Ectodermal cell (in vitro differentiated cells): ENCODE data around the gene METRN.

Source experiments
- H3K27ac ChIP-seq: 2 replicates; pipeline ENCODE4 v1.7.0; 2013; ENCODE audit warnings: mild to moderate bottlenecking, low read depth, low read length; ENCODE audit not compliant: insufficient read depth, poor library complexity, severe bottlenecking
- H3K27me3 ChIP-seq: 2 replicates; pipeline ENCODE4 v1.7.0; 2013; ENCODE audit warnings: mild to moderate bottlenecking, low read length; ENCODE audit not compliant: insufficient read depth, control insufficient read depth, poor library complexity, severe bottlenecking
- H3K36me3 ChIP-seq: one replicate; pipeline ENCODE4 v1.7.0; 2013; ENCODE audit warnings: low read length; ENCODE audit not compliant: control insufficient read depth, insufficient read depth
- H3K4me1 ChIP-seq: one replicate; pipeline ENCODE4 v1.7.0; 2013; ENCODE audit warnings: low read length; ENCODE audit not compliant: control insufficient read depth, insufficient read depth
- H3K4me3 ChIP-seq: 2 replicates; pipeline ENCODE4 v1.7.0; 2013; ENCODE audit warnings: low read depth, low read length, control low read depth; ENCODE audit not compliant: insufficient read depth
- H3K9me3 ChIP-seq: 2 replicates; pipeline ENCODE4 v1.7.0; 2013; ENCODE audit warnings: mild to moderate bottlenecking, low read length, moderate library complexity; ENCODE audit not compliant: control insufficient read depth
- WGBS, 2 experiments: methylation state at CpG; one replicate each; pipeline ENCODE4 v1.1.7; 2013; ENCODE audit warnings: missing lambda C conversion rate in 2 of 2; 5-methylcytosine and 5-hydroxymethylcytosine counted together

METRN gene

GRCh38 chr16:693766-694165 lies 21.2 kb upstream of the METRN start:
- no peaks in the 10 kb centered on the region for H3K36me3 ChIP-seq
- H3K9me3 ChIP-seq: no peaks in the 10 kb centered on the region
- 2 to 4% methylated on average over 37 of the region's 37 CpGs for WGBS, 2 experiments
- no peak overlapping the region for H3K27ac ChIP-seq
- peaks cover 79% of the 10 kb centered on the region for H3K27me3 ChIP-seq
- peak overlapping the region; percentile 25 for H3K4me3 ChIP-seq
- peaks cover 18% of the 10 kb centered on the region for H3K4me1 ChIP-seq

GRCh38 chr16:694187-694862 lies 20.6 kb upstream of the METRN start:
- peaks cover 14% of the 10 kb centered on the region for H3K4me1 ChIP-seq
- no peak overlapping the region for H3K27ac ChIP-seq
- WGBS, 2 experiments: 3 to 4% methylated on average over 64 of the region's 64 CpGs
- H3K9me3 ChIP-seq: no peaks in the 10 kb centered on the region
- no peaks in the 10 kb centered on the region for H3K36me3 ChIP-seq
- peaks cover 84% of the 10 kb centered on the region for H3K27me3 ChIP-seq
- H3K4me3 ChIP-seq: peak overlapping the region; percentile 25

DNA sequence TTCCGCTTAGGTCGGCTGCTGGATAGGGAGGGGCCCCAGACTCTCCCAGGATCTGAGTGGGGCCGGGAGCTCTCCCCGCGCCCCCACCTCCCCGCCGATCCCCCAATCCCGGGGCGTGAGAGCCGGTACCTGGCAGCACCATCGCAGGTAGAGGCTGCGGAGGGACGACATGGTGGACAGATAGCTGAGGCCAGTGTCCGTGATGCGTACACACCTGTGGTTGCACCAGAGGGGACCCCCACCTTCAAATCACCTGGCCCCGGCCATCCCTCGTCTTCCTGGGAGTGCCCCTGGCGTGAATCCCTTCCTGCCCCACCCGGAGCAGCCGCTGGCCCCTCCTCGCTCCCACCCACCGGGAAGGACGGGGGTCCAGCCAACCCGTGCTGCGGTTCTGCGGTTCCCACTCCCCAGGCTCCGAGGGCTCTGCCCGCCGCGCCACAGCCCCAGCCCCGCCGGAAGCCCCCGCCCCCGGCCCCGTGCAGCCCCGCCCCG lies 20.0 kb upstream of the METRN start:
- peaks cover 11% of the 10 kb centered on the region for H3K4me1 ChIP-seq
- H3K36me3 ChIP-seq: no peaks in the 10 kb centered on the region
- H3K4me3 ChIP-seq: peak overlapping the region; percentile 25
- no peaks in the 10 kb centered on the region for H3K9me3 ChIP-seq
- WGBS, 2 experiments: 3 to 4% methylated on average over 37 of the region's 37 CpGs
- H3K27me3 ChIP-seq: peaks cover 90% of the 10 kb centered on the region
- H3K27ac ChIP-seq: no peak overlapping the region

DNA sequence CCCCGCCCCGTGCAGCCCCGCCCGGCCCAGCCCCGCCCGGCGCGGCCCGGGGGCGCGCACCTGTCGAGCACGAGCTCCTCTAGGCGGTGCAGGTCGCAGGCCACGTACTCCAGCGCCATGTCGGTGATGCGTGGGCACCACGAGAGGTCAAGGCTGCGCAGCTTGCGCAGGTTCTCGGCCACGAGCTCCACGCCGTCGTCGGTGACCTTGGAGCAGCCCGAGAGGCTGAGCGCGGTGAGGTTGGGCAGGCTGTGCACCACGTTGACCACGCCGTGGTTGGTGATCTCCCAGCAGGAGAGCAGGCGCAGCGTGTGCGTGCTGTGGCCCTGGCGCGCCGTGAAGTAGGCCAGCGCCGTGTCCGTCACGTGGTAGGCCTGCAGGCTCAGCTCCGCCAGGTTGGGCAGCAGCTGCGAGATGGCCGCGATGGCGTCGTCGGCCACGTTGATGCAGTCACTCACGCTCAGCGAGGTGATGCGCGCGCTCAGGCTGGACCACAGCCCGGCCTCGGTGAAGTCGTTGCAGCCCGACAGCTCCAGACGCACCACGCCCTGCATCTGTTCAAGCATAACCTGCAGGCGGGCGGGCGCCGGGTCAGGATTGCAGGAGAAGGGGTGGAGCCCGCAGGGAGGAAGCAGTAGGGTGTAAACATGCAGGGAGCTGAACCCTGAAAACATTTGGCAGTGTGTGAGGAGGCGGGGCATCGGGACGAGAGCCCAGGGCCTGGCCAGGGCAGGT lies 19.4 kb upstream of the METRN start:
- Histone ChIP-seq H3K36me3 (no peaks in the 10 kb centered on the region), H3K27ac (no peak overlapping the region), H3K4me1 (peaks cover 11% of the 10 kb centered on the region), H3K4me3 (no peak overlapping the region), H3K9me3 (no peaks in the 10 kb centered on the region), H3K27me3 (peaks cover 96% of the 10 kb centered on the region)
- WGBS, 2 experiments: 12 to 13% methylated on average over 71 of the region's 71 CpGs

- Histone ChIP-seq H3K27ac (no peak overlapping the region), H3K36me3 (no peaks in the 10 kb centered on the region), H3K4me1 (peaks cover 10% of the 10 kb centered on the region), H3K4me3 (no peak overlapping the region), H3K27me3 (peaks cover 99% of the 10 kb centered on the region), H3K9me3 (no peaks in the 10 kb centered on the region)
- 77 to 79% methylated on average over 19 of the region's 19 CpGs for WGBS, 2 experiments
These were observed 15.8 kb upstream of the METRN start for GRCh38 chr16:698911-699671.

GRCh38 chr16:700684-701584 lies 14.0 kb upstream of the METRN start:
- 7 to 8% methylated on average over 76 of the region's 76 CpGs for WGBS, 2 experiments

DNA sequence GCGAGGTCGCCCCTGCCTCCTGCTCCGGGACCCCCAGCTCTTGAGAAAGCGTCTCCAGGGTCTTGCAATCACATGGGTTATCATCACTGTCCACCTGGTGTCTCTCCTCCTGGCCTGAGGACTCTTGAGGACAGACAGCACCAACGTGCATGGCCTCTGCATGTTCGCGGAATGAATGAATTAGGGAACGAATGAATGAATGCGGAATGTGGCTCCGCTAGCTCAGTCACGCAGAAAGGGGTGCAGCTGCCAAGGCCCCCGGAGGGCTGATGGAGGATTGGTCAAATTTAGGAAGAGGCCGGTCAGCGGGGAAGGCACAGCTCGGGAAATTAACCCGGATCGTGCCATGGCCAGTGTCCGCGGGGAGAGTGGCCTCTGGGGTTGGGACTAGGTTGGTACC lies 12.6 kb upstream of the METRN start:
- Histone ChIP-seq H3K27ac (no peak overlapping the region), H3K4me3 (no peak overlapping the region), H3K9me3 (no peaks in the 10 kb centered on the region), H3K27me3 (peaks cover 100% of the 10 kb centered on the region), H3K36me3 (no peaks in the 10 kb centered on the region), H3K4me1 (peaks cover 12% of the 10 kb centered on the region)
- WGBS, 2 experiments: 84% methylated on average over 19 of the region's 19 CpGs

More at GRCh38 chr16:700684-701584, 14.0 kb upstream of the METRN start:
- H3K27me3 ChIP-seq: peaks cover 99% of the 10 kb centered on the region
- H3K4me3 ChIP-seq: no peak overlapping the region
- H3K9me3 ChIP-seq: no peaks in the 10 kb centered on the region
- H3K27ac ChIP-seq: no peak overlapping the region
- H3K4me1 ChIP-seq: peaks cover 5% of the 10 kb centered on the region
- no peaks in the 10 kb centered on the region for H3K36me3 ChIP-seq

GRCh38 chr16:703406-703805 lies 11.5 kb upstream of the METRN start:
- no peak overlapping the region for H3K4me3 ChIP-seq
- H3K27me3 ChIP-seq: peaks cover 100% of the 10 kb centered on the region
- 81 to 84% methylated on average over 12 of the region's 12 CpGs for WGBS, 2 experiments
- H3K4me1 ChIP-seq: peaks cover 12% of the 10 kb centered on the region
- no peak overlapping the region for H3K27ac ChIP-seq
- H3K36me3 ChIP-seq: no peaks in the 10 kb centered on the region
- no peaks in the 10 kb centered on the region for H3K9me3 ChIP-seq

- Histone ChIP-seq H3K4me3 (no peak overlapping the region), H3K4me1 (peaks cover 12% of the 10 kb centered on the region), H3K36me3 (no peaks in the 10 kb centered on the region), H3K27ac (no peak overlapping the region), H3K27me3 (peaks cover 100% of the 10 kb centered on the region), H3K9me3 (no peaks in the 10 kb centered on the region)
- 77 to 82% methylated on average over 7 of the region's 7 CpGs for WGBS, 2 experiments
These were observed 10.9 kb upstream of the METRN start for GRCh38 chr16:704047-704446.
